ENCODE data around the gene ZNF419.
"Not testable (repeated sequence)": the region's sequence is repeated elsewhere in the genome, so short reads cannot be mapped to it uniquely, and the experiment has no call there.

DNA sequence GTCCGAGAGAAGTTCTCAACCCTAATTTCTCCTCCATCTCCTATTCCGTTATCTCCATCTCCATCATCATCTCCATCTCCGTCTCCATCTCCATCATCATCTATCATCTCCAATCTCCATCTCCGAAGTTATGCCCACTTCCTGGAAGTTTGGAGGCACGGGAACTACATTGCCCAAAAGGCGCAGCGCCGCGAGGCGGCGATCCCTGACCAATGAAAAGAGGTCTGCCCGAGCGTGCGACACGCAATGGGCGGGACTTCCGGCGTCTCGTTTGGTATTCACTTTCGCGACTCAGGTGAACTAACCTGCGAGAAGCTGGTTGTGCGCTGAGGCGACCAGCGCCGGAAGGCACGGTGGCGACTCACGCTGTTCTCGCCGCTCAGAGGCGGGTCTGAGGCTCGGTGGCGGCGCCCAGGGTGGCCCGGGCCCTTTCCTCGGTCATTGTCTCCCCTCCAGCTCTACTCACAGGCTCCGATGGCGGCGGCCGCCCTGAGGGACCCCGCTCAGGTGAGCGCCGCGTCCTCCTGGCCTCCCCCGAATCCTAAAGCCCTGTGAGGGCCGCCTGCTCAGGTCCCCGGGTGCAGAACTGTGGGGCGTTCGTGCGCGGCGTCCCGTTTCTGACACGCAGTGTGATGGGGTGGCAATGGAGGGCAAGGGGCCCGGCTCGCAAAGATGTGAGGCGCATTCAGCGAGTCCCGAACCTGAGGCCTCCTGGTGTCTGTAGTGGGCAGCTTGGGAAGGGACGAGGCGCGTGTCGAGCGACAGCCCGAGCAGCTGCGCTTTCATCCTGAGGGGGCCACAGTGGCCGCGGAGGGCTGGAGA, at the start of gene ZNF419:
- TF ChIP-seq RARB, OSR1 (CRISPR knock-in tag; IDR thresholded peaks at IDR 0.05): not testable (repeated sequence)
- TF ChIP-seq, protein P1, sequence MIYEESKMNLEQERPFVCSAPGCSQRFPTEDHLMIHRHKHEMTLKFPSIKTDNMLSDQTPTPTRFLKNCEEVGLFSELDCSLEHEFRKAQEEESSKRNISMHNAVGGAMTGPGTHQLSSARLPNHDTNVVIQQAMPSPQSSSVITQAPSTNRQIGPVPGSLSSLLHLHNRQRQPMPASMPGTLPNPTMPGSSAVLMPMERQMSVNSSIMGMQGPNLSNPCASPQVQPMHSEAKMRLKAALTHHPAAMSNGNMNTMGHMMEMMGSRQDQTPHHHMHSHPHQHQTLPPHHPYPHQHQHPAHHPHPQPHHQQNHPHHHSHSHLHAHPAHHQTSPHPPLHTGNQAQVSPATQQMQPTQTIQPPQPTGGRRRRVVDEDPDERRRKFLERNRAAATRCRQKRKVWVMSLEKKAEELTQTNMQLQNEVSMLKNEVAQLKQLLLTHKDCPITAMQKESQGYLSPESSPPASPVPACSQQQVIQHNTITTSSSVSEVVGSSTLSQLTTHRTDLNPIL (CRISPR knock-in tag; IDR thresholded peaks at IDR 0.05; ENCODE audit: low read depth) = not testable (repeated sequence)
- TF ChIP-seq, protein P2, sequence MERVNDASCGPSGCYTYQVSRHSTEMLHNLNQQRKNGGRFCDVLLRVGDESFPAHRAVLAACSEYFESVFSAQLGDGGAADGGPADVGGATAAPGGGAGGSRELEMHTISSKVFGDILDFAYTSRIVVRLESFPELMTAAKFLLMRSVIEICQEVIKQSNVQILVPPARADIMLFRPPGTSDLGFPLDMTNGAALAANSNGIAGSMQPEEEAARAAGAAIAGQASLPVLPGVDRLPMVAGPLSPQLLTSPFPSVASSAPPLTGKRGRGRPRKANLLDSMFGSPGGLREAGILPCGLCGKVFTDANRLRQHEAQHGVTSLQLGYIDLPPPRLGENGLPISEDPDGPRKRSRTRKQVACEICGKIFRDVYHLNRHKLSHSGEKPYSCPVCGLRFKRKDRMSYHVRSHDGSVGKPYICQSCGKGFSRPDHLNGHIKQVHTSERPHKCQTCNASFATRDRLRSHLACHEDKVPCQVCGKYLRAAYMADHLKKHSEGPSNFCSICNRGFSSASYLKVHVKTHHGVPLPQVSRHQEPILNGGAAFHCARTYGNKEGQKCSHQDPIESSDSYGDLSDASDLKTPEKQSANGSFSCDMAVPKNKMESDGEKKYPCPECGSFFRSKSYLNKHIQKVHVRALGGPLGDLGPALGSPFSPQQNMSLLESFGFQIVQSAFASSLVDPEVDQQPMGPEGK (CRISPR knock-in tag; IDR thresholded peaks at IDR 0.05; ENCODE audit: borderline replicate concordance) = not testable (repeated sequence)

Data from SK-N-SH treated with all-trans-retinoic acid at 6 μM for 48 hours (cell line).